Transverse colon (tissue), 4 donors: ENCODE data around the gene MSI1. TPM values are rescaled to one million over a fixed set of nuclear protein-coding genes. Genes with fewer than 3 reads are reported as not detected.

Experiments used
- DNase-seq: peaks from one replicate; pipeline ENCODE4 v3.0.0-alpha.2; 2019
- H3K27ac ChIP-seq, 4 donors: fragments of 200-600 bp; sonication (generic); 2 replicates each; pipeline ENCODE4 v1.5.1; 2016 to 2018; ENCODE audit warnings: inconsistent platforms in 4 of 4
- H3K27me3 ChIP-seq: fragments of 200-600 bp; sonication (generic); 2 replicates; pipeline ENCODE4 v1.5.1; 2017; ENCODE audit warnings: inconsistent platforms
- H3K36me3 ChIP-seq, 4 donors: fragments of 200-600 bp; sonication (generic); 2 replicates each; pipeline ENCODE4 v1.5.1; 2017 to 2019; ENCODE audit warnings: inconsistent platforms in 4 of 4
- H3K4me1 ChIP-seq, 4 donors: fragments of 200-600 bp; sonication (generic); 2 replicates each; pipeline ENCODE4 v1.5.1; 2017 to 2020; ENCODE audit warnings: inconsistent platforms in 4 of 4
- H3K4me3 ChIP-seq, 4 donors: fragments of 200-600 bp; sonication (generic); 1 replicate in 1 of 4; 2 replicates in 3 of 4; pipeline versions ENCODE4 v1.5.1 to v1.6.1; 2017 to 2019; ENCODE audit warnings: inconsistent platforms in 4 of 4
- H3K9me3 ChIP-seq, 2 donors: fragments of 200-600 bp; sonication (generic); 2 replicates each; pipeline ENCODE4 v1.5.1; 2017 to 2019; ENCODE audit warnings: inconsistent platforms in 2 of 2
- CTCF ChIP-seq, 5 experiments: fragments of 200-600 bp in 3 of 5; fragments of 450-650 bp in 2 of 5; sonication (generic) in 3 of 5; IDR thresholded peaks; 1 replicate in 2 of 5; 2 replicates in 3 of 5; pipeline ENCODE4 v1.5.1; 2016 to 2017; ENCODE audit warnings: antibody characterized with exemption in 5 of 5, inconsistent platforms in 3 of 5, mild to moderate bottlenecking in 2 of 5, moderate library complexity in 1 of 5
- EP300 ChIP-seq: sonication (generic); formaldehyde crosslinking; IDR thresholded peaks from one replicate; pipeline ENCODE4 v1.6.1; 2017; ENCODE audit warnings: antibody characterized with exemption, low read depth
- POLR2A ChIP-seq: fragments of 450-650 bp; IDR thresholded peaks from one replicate; pipeline ENCODE4 v1.6.1; 2016; ENCODE audit warnings: antibody characterized with exemption, mild to moderate bottlenecking, moderate library complexity
- POLR2AphosphoS5 ChIP-seq, 3 donors: sonication (generic); formaldehyde crosslinking; IDR thresholded peaks; one replicate each; pipeline ENCODE4 v1.6.1; 2016; ENCODE audit warnings: antibody characterized with exemption in 3 of 3
- WGBS, 2 donors: methylation state at CpG; one replicate each; pipeline ENCODE4 v1.1.5; 2018; ENCODE audit warnings: low coverage in 1 of 2; 5-methylcytosine and 5-hydroxymethylcytosine counted together
- in situ Hi-C, 4 donors: fragments of 200-750 bp; cut with MboI; loops; one replicate each; pipeline versions ENCODE4 v1.15.0 to v1.15.1; 2017; ENCODE audit warnings: low sequenced_read_pairs in 3 of 4, low pct_ligation_motif_present in 1 of 4, low pct_unique_long_range_greater_than_20kb in 1 of 4
- intact Hi-C: fragments of 100-400 bp; cut with DNase I; formaldehyde crosslinking; loops from one replicate; pipeline ENCODE4 v1.15.1; 2023; ENCODE audit warnings: low total_unique reads
- total RNA-seq, 4 donors: library from RNA; depleted of rRNA; stranded (reverse); fragments of >200 nt; gene quantifications; one replicate each; pipeline ENCODE4 v1.1.0, GENCODE V29; 2016

MSI1 gene
- total RNA-seq, 4 donors from 2014 or later: 0.82 to 7.5 TPM; not detected in 2

- TF ChIP-seq POLR2A (no peak), CTCF (IDR thresholded peaks at IDR 0.05) (no peak), EP300 (no peak), POLR2AphosphoS5 (IDR thresholded peaks at IDR 0.05) (no peak)
- WGBS, 2 donors: 35 to 43% methylated on average over 3 to 5 of the region's 5 CpGs
- no peak overlapping the region for H3K4me3 ChIP-seq
- in situ Hi-C loops (no loop called here), intact Hi-C loops (no loop called here)
- H3K36me3 ChIP-seq: no peaks in the 10 kb centered on the region
- H3K9me3 ChIP-seq: no peaks in the 10 kb centered on the region
- H3K27ac ChIP-seq: no peak overlapping the region
- H3K27me3 ChIP-seq: peaks cover 47% of the 10 kb centered on the region
- H3K4me1 ChIP-seq: no peaks in the 10 kb centered on the region
- no peak for DNase-seq
Measured at GRCh38 chr12:120376934-120377572, 8.1 kb upstream of the MSI1 start.

GRCh38 chr12:120376416-120376815 is 7.5 kb upstream of the MSI1 start:
- Histone ChIP-seq H3K27ac (no peak overlapping the region), H3K27me3 (peaks cover 47% of the 10 kb centered on the region), H3K36me3 (no peaks in the 10 kb centered on the region), H3K4me1 (no peaks in the 10 kb centered on the region), H3K4me3 (no peak overlapping the region), H3K9me3 (no peaks in the 10 kb centered on the region)
- in situ Hi-C loops (no loop called here), intact Hi-C loops (no loop called here)
- WGBS, 2 donors: 83% methylated on average over 5 of the region's 5 CpGs; no CpG with 5 or more reads in 1 of the 2 donors
- DNase-seq: no peak
- TF ChIP-seq POLR2A (no peak), EP300 (no peak), POLR2AphosphoS5 (IDR thresholded peaks at IDR 0.05) (no peak)

- no peaks in the 10 kb centered on the region for H3K4me1 ChIP-seq
- in situ Hi-C loops (no loop called here), intact Hi-C loops (no loop called here)
- no peak for DNase-seq
- no peaks in the 10 kb centered on the region for H3K36me3 ChIP-seq
- 0 to 69% methylated on average over 1 to 2 of the region's 2 CpGs for WGBS, 2 donors
- TF ChIP-seq CTCF (IDR thresholded peaks at IDR 0.05) (no peak), EP300 (no peak), POLR2A (no peak), POLR2AphosphoS5 (IDR thresholded peaks at IDR 0.05) (no peak)
- H3K4me3 ChIP-seq: no peak overlapping the region
- H3K27me3 ChIP-seq: peaks cover 47% of the 10 kb centered on the region
- H3K27ac ChIP-seq: no peak overlapping the region
- H3K9me3 ChIP-seq: no peaks in the 10 kb centered on the region
Measured at GRCh38 chr12:120376009-120376408, 7.0 kb upstream of the MSI1 start.

- peaks cover 2 to 9% (median 7%) of the 10 kb centered on the region in 4 donors for H3K4me1 ChIP-seq
- H3K36me3 ChIP-seq: no peaks in the 10 kb centered on the region
- intact Hi-C loops: no loop called here
- in situ Hi-C loops: no loop called here
- no peak overlapping the region for H3K27ac ChIP-seq
- 83 to 85% methylated on average over 4 to 8 of the region's 8 CpGs for WGBS, 2 donors
- H3K4me3 ChIP-seq: no peak overlapping the region
- TF ChIP-seq CTCF (IDR thresholded peaks at IDR 0.05) (no peak), POLR2AphosphoS5 (IDR thresholded peaks at IDR 0.05) (no peak), EP300 (no peak), POLR2A (no peak)
- no peak for DNase-seq
- H3K9me3 ChIP-seq: no peaks in the 10 kb centered on the region
- H3K27me3 ChIP-seq: peaks cover 61% of the 10 kb centered on the region
Measured at GRCh38 chr12:120373683-120374082, 4.7 kb upstream of the MSI1 start.
